NT2/D1 (cell line): ENCODE results near the gene ACOX2.

ENCODE experiments used
- YY1 ChIP-seq: IDR thresholded peaks from 2 replicates; pipeline ENCODE4 v1.6.1; 2011; ENCODE audit not compliant: insufficient read length, insufficient read depth
- ZNF274 ChIP-seq: IDR thresholded peaks from 2 replicates; pipeline ENCODE4 v1.6.1; 2011; ENCODE audit warnings: mild to moderate bottlenecking, low read depth, low read length

- no peak for TF ChIP-seq YY1
- no peak for TF ChIP-seq ZNF274
These were observed 32.5 kb upstream of the ACOX2 start for GRCh38 chr3:58569287-58570001.
